GM21737 (cell line): Measurements from ENCODE around the gene CBS.
"Not testable (repeated sequence)": the region's sequence is repeated elsewhere in the genome, so short reads cannot be mapped to it uniquely, and the experiment has no call there.

Source experiments
- ATAC-seq: cut with Tn5 transposase; IDR thresholded peaks from one replicate; pipeline ENCODE4 v1.9.1; 2021; ENCODE audit warnings: mild to moderate bottlenecking, moderate library complexity; ENCODE audit not compliant: unreplicated experiment

Gene CBS

DNA sequence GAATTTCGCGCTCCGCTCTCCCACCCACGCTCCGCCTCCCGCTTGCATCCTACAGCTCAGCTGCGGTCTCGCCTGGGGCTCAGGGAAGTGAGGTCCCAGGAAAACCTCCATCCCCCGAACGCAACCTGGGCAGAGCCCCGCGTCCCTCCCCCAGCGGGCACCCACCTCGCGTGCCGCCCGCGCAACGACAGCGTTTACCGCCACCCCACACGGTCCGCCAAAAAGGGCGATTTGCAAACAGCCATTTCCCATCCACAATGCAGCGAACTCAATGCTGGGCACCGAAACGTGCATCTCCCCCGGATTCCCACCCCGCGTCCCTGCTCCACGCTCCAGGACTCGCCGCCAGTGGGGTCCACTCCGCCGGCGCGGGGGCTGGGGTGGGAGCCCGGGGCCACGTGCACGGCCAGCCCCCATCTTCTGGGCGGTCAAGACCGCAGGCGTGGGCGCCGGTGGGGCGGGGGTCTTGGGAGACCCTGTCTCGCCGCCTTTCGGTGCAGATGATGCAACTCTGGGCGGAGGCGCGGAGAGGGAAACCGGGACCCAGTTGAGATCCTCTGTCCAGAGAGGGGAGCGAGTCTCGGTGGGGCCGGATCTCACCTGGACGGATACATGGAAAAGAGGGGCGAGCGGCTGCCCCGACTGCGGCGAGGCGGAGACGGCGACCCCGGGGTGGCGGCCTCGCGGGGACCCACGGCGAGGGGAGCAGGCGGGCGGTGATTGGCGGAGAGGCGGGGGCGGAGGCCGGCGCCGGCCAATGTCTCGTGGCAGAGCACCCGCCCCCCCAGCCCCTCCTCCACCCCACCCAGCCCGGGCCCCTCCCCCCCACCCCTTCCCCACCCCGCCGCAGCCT, at the start of gene CBS:
CBS (minus strand) TSS at position 666 of the 853 bp plus-strand sequence. CDS start 3,642 bp downstream, outside the sequence.
- ATAC-seq = not testable (repeated sequence)

DNA sequence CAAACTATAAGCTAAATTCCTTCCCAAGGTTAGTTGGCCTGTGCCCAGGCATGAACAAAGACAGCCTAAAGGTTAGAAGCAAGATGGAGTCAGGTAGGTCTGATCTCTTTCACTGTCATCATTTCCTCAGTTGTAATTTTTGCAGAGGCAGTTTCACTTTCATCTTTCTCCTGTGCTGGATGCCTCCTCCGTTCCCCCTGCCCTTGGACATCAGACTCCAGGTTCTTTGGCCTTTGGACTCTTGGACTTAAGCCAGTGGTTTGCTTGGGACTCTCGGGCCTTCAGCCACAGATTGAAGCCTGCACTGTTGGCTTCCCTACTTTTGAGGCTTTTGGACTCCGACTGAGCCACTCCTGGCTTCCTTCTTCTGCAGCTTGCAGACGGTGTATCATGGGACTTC, 40.3 kb upstream of the CBS start:
- not testable (repeated sequence) for ATAC-seq

DNA sequence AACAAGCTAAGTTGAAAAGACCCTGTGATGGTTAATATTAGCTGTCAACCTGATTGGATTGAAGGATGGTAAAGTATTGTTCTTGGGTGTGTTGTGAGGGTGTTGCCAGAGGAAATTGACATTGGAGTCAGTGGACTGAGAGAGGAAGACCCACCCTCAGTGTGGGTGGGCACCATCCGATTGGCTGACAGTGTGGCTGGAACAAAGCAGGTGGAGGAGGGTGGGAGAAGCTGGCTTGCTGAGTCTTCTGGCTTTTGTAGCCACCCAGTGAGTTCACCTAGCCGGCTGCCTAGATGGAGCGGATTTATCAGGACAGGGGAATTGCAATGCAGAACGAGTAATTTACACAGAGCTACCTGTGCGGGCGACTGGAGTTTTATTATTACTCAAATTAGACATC, 38.8 kb upstream of the CBS start:
- not testable (repeated sequence) for ATAC-seq

DNA sequence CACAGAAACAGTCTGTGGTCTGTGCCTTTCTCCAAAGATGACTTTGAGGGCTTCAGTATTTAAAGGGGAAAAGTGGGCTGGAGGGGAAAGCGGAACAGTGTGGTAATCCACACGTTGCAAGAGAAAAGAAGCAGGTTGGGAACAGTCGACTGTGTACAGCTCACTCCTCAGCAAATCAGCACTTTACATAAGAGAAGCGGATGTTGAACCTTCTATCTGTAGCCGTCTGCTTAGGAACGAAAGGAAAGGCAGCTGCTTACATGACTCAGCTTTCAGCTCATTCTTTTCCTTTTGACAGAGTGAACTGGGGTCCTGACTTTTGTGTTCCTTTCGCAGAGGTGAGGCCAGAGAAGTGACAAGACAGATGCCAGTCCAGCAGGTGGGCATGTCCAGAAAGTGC, 33.4 kb upstream of the CBS start:
- peak; percentile 38 for ATAC-seq

DNA sequence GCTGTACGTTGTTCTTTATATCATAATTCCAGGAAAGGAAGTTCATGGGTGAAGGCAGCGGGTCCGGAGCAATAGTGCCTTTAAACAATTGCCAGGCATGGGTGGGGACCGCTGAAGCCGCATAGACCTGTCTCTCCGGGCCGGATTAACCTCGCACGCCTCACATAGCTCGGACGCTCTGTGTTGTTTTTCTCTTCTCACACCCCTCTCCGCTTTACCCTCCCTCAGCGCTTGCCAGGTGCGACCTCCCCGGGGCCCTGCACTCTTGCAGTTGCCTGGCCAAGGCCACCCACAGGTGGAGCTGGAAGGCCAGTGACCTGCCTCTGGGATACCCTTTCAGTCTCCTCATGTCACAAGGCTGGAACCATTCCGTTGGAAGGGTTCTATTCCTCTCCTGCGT, 32.5 kb upstream of the CBS start:
- not testable (repeated sequence) for ATAC-seq

DNA sequence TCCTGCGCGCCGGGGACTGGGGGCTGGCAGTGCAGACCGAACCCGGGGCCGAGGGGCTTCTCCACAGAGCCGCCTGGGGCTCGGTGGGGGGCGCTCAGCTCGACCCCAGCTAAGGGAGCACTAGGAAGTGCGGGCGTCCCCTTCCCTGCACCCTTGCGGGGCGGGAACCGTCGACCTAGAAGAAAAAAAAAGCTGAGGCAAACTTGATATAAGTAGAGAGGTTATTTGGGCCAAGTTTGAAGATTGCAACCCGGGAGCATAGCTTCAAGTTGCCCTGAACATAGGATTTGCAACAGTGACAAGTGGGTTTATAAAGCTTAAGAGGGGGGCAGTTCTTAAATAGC, 32.1 kb upstream of the CBS start:
- ATAC-seq = not testable (repeated sequence)

DNA sequence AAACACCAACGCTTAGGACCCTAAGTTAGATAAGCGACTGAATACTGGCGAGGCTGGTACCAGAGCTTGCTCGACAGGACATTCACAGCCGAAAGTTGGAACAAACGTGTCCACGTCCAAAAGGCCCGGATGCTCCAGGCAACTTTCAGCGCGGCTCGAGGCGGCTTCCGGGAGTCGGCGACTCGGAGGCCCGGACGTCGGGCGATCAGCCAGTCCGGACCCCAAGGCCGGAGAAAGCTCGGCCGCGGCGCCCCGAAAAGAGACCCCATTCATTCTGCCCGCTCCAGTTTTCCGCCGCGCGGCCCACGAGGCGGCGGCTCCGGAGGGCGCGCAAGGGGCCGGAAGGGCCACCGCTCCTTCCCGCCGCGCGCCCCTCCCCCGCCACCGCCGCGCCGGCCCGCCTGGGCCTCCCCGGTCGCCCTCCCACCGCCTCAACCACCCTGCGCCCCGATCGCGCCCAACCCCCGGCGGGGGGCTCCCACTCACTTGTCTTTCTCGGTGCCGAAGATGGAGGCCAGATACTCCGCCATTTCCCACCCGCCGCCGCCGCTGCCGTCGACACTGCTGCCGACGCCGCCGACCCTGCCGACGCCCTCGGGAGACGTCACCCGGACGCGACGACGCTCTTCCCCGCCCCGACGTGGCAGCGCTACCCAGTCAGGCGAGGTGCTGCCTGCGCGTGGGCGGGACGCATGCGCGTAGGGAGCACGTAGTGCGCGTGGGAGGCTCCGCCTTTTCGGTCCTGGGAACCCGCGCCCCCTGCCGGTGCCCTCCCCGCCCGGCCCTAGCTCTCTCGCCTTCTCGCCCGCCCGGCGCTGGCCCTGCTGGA, 31.5 kb upstream of the CBS start, which contains the start of gene U2AF1:
U2AF1 (minus strand) TSS at position 606 of the 829 bp plus-strand sequence; CDS start at position 530, 76 bp downstream.
- ATAC-seq = peak; percentile 62

DNA sequence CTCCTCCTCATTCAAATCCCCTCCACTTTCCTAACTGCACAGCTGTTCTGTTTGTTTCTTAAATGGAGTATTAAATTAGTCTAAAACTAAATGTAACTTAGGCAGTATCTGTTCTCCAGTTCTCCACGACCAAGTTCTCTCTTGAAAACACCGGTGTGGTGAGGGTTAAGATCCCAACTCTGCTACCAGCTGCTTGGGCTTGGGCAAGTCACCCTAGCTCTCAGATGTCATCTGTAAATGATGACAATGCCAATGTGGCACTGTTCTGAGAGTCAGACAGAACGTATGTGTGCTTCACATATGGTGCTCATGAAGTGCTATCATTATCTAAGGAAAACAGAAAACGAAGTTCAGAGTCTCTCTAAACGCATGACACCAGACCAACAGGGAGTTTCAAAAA, 29.0 kb upstream of the CBS start:
- ATAC-seq = not testable (repeated sequence)

DNA sequence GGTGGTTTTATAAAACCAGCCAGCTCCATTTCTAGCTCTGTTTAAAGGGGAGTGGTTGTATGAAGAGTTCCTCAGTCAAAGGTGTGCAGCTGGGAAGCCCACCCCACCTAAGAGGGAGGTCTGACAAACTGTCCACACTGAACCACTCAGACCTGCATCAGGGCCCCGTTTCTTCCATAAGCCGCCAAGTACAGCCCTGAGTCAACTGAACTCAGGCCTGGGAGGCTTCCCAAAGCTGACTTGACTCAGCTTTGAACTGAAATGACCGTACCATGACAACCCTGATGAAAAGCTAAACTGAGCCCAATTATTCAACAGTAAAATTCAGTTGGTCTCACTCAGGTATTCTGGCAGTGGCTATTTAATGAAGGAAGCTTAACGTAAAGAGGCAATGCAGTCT, 26.6 kb upstream of the CBS start:
- not testable (repeated sequence) for ATAC-seq

DNA sequence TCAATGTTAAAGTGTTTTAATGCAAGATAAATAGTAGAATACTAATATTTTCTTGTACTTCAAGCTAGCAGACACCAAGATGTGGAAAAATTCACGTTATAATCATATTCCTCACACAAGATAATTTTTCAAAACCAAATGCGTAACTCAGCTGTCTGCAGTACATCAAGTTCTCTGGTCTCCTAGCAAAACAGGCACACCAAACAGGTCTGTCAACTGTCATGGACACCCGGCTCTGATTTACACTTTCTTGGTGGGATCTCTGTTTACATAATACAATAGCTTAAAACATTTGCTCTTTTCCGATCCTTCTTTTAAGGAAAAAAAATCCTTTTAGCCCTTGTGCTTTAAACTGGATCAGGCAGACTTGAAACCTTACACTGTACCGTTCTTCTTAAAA, 26.0 kb upstream of the CBS start:
- ATAC-seq = not testable (repeated sequence)

DNA sequence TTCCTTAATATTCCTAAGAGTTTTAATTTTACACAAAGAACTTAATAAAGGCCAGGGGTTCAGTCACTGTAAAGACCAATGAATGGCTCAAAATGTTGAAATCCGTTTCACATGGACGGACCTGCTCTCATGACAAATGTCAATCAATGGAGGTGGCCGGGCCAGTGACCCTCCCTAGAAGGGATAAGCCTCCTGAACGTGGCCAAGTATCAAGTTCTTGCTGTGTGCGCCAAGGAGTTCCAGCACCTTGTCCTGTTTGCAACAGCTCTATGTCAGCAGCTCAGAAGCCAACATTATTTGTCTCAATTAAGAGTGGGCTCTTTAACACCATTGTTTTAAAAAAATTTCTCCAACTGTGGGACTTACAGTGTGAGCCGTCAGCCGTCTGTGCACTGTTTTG, 25.4 kb upstream of the CBS start:
- not testable (repeated sequence) for ATAC-seq

DNA sequence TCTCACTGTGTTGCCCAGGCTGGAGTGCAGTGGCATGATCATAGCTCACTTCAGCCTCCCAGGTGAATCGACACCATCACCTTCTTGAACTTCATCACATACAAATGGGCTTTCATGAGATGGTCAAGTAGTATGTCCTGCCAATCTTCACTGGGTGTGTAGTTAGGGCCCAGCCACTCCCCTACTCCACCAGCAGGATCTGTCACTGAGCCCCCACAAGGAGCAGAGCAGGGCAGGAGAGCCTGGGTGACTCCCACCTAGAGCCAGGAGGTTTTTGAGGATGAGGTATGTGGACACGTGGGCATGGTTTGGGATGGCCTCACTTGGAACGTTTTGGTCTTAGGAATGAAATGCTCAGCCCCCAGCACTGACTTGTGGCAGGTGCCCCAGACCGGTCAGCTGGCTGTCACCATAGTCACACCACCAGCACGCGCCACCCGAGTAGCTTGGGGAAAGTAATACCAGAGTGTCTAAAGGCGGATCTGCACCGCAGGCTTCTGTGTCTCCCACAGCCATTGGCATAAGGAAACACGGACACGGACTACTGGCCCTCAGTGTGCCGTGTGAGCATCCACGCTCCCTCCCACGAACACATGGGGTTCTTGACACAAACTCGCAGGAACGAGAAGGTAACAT, 16.5 kb upstream of the CBS start:
- not testable (repeated sequence) for ATAC-seq

DNA sequence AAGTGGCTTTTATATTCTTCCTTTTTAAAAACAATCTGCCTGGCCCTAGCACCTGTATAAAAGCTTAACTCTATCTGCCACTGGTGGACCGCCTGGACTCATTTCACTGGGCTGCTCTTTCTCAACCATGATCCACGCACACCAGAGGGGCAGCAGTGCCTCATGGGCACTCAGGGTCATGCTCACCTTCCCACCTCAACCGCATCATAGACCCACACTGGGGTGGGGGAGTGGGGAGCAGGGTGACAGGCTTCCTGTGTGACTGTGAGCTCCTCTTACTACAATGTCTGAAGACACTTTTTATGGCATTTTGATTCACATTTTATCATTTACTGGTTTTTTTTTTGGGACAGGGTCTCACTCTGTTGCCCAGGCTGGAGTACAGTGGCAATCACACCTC, 15.3 kb upstream of the CBS start:
- ATAC-seq = not testable (repeated sequence)

DNA sequence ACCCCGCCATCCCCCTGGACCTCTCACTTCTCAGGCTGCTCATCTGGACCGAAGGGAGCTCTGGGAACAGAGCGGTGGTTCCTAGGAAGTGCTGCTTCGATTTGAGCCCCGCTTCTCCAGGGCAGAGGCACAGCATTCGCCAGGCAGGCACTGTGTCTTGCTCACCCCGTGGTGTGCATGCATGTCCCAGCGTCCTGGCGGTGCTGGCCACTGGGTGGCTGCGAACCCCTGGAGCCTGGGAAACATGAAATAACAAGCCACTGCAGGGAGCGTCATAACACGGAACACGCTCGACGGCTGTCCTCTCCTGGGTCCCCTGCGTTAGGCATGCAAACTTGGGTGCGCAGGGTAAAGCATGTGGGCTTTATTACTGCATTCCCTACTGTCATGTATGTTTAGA, 13.8 kb upstream of the CBS start:
- not testable (repeated sequence) for ATAC-seq

DNA sequence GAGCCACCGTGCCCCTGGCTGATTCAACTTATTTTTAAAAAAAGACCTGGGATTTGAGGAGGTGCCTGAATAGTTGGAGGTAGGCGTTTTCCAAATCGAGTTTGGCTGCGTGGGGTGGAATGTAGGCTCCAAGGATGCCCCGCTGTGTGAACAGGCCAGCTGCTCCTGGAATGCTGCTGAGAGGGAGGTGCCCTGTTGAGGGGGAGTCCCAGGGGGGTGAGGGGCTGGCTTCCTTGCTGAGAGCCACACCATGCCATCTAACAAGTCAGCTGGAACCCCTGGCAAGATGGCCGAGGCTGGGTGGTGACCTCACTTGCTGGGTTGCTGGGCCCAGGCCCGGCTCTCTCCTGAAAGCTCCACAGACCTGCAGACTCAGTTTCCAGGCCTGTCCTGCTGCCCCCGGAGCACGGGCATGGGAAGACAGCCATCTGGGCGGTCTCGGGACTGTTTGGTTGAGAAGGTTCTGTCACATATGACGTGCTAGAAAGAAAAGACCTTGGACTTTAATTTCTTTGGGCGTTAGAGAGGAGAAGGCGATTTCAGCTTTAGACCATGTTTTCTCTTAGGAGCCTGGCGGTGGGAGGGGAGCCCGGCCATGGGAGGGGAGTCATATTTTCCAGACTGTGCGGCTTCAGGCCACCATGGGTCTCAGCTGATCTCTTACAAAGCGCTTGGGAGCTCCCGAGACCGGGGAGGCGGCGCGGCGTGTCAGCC, 7.1 kb upstream of the CBS start:
- not testable (repeated sequence) for ATAC-seq

DNA sequence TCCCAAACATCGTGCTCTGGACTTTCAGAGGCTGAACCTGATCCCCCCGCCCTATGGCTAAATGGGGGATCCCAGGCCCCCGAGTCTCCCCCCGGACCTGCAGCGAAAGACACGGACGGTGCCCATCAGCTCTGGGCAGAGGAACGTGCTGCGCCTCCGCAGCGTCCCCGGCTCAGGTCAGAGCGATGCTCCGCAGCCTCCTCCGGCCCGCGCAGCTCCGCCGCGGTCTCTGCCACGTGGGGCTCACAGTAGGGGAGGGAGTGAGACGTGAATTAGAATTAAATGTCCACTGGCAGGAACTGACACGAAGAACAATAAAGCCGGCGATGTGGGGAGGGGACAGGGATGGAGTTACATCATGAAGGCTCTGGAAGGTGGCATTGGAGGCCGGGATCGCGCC, 1.0 kb upstream of the CBS start:
- ATAC-seq = not testable (repeated sequence)

DNA sequence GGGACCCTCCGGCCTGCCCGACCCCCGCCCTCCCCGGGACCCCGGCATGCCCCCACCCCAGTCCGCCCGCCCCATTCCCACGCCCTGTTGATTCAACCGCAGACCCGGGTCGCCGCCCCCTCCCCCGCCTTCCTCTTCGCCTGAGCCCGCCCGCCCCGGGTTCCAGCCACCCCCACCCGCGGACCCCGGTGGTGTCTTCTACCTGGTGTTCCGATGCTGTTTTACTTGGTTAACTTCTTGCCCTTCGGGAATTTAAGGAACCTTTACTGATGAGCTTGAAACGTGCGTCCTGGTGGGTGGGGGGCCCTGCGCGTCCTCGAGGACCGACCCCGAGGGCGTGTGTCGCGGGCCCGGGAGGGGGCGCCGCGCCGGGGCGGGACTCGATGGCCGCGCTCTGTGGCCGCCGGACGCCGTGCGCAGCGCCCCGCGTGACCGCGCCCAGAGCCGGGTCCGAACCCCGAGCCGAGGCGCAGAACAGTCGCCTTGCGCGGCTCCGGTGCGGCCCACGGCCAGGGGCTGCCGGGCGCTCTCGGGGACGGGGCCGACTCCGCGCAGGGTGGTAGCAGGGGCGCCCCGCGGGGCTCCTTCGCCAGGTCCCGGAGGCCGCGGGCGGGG, 495 bp upstream of the CBS start:
- not testable (repeated sequence) for ATAC-seq

DNA sequence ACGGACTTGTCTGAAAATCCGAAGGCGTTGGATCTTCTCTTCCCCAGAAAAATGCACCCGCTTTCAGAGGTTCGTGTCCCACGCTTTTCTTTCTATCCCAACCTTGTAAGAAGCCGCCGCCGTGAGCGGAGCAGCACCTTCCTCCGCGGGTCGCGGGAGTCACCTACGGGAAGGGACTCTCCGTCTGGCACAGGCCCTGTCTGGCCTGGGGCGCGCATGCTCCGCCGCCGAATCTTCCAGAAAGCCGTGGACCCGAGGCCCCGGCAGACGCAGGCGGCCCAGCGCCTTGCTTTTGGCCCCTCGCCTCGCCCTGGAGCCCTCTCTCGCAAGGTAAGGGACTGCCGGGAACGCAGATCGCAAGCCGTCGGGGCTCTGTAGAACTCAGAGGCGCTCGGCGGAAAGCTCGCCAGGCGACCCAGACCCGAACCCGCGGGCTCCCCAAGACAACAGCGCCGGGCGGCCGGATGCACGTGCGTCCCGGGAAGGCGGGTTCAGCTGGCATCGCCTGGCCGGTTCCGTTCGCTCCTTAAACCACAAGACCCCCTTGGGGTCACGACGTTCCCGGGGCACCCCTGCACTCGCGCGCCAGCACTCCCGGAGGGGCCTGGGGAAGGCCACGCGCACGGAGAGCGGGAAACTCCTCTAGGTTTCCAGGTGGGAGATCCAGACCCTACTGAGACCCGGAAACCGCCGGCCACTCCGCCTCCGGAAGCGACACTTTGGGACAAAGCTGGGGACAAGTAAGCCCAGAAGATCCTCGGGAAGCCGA, 1.1 kb downstream of the CBS start:
- ATAC-seq = not testable (repeated sequence)

DNA sequence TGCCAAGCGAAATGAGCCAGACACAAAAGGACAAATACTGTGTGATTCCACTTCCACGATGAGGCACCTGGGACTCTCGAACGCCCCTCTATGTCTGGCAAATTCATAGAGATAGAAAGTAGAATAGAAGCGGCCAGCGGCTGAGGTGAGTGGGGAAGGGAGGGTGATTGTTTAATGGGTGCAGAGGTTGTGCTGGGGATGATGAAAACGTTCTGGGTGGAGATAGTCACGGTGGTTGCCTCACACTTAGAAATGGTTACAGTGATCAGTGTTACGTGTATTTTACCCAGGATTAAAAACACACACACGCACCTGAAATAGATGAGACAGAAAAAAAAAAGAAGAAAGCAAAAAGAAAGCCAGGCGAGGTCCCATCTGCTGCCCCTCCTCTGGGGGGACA, 2.9 kb downstream of the CBS start:
- not testable (repeated sequence) for ATAC-seq
